GM11168 (cell line): Measurements from ENCODE around the gene AREG.

Source experiments
- in situ Hi-C: fragments of 300-500 bp; cut with MboI; formaldehyde crosslinking; loops from one replicate; pipeline ENCODE4 v1.12.0; 2022; ENCODE audit warnings: low sequenced_read_pairs; ENCODE audit not compliant: unreplicated experiment

Gene AREG

GRCh38 chr4:74499986-74500781, 55.2 kb downstream of the AREG start:
- in situ Hi-C loops = no loop called here

- in situ Hi-C loops = no loop called here
Observed at GRCh38 chr4:74501579-74501978, 56.6 kb downstream of the AREG start.

GRCh38 chr4:74503580-74503979, 58.6 kb downstream of the AREG start:
- in situ Hi-C loops = no loop called here

- in situ Hi-C loops = no loop called here
Observed at GRCh38 chr4:74504212-74504611, 59.3 kb downstream of the AREG start.
